ENCODE results near the gene LRRN1. TPM values are rescaled to one million over a fixed set of nuclear protein-coding genes. Genes with fewer than 3 reads are reported as not detected.

Gene LRRN1
- total RNA-seq, 1 donor = 4.0 TPM

DNA sequence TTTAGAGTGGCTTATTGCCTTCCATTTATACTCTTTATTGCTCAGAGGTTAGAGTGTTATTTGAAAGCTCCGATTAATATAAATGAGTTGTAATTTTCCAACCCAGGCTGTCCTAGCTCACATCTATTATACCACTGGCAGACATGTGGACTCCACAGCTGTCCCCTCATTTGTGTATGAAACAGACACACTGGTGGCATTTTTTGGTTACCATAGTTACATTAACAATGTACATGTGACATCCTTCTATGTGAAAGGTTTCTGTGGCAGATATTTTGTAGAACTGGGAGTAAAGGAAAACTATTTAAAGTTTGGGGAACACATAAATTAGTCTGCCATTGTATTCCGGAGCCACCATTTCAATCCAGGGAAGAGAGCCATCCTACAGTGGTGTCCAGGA lies 5.3 kb downstream of the LRRN1 start:
- DNase-seq (ENCODE audit: insufficient read length, low spot score, missing footprints) = no peak
- H2AFZ ChIP-seq (ENCODE audit: low read length) = no peak overlapping the region
- no peaks in the 10 kb centered on the region for H3K9me3 ChIP-seq (ENCODE audit: low read depth, low read length)
- H3K4me2 ChIP-seq (ENCODE audit: insufficient read depth, low read length) = no peak overlapping the region
- H3K27ac ChIP-seq (ENCODE audit: low read depth, low read length) = no peak overlapping the region
- no peaks in the 10 kb centered on the region for H4K20me1 ChIP-seq (ENCODE audit: insufficient read depth, low read length)
- TF ChIP-seq, protein P1, sequence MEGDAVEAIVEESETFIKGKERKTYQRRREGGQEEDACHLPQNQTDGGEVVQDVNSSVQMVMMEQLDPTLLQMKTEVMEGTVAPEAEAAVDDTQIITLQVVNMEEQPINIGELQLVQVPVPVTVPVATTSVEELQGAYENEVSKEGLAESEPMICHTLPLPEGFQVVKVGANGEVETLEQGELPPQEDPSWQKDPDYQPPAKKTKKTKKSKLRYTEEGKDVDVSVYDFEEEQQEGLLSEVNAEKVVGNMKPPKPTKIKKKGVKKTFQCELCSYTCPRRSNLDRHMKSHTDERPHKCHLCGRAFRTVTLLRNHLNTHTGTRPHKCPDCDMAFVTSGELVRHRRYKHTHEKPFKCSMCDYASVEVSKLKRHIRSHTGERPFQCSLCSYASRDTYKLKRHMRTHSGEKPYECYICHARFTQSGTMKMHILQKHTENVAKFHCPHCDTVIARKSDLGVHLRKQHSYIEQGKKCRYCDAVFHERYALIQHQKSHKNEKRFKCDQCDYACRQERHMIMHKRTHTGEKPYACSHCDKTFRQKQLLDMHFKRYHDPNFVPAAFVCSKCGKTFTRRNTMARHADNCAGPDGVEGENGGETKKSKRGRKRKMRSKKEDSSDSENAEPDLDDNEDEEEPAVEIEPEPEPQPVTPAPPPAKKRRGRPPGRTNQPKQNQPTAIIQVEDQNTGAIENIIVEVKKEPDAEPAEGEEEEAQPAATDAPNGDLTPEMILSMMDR (IDR thresholded peaks at IDR 0.05; ENCODE audit: extremely low read depth, low read depth, low read length) = no peak
- H3K36me3 ChIP-seq (ENCODE audit: insufficient read depth, low read length) = no peaks in the 10 kb centered on the region
- H3K4me3 ChIP-seq (ENCODE audit: insufficient read depth, low read length) = no peak overlapping the region
- H3K27me3 ChIP-seq (ENCODE audit: insufficient read depth, low read length) = peaks cover 4% of the 10 kb centered on the region
- H3K79me2 ChIP-seq (ENCODE audit: insufficient read depth, low read length) = no peaks in the 10 kb centered on the region
- no peaks in the 10 kb centered on the region for H3K4me1 ChIP-seq (ENCODE audit: insufficient read depth, low read length)

DNA sequence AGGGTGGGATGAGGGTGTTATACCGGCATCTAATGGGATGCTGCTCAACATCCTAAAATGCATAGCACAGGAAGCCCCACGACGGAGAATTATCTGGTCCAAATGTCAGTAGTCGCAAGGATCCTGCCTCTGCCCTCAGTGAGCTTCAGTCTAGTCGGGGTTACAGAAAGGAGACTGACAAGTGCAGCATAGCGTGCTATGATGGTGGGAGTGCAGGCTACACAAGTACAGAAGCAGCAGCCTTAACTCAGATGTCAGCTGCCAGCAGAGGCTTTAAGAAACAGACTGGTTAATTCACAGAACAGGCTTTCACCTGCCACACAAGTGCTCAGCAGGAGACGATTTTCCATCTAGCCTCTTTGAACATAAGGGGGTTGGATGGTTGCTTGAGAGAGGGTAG lies 6.9 kb downstream of the LRRN1 start:
- Histone ChIP-seq H4K20me1 (ENCODE audit: insufficient read depth, low read length) (no peaks in the 10 kb centered on the region), H3K79me2 (ENCODE audit: insufficient read depth, low read length) (no peaks in the 10 kb centered on the region), H3K4me3 (ENCODE audit: insufficient read depth, low read length) (no peak overlapping the region), H3K27ac (ENCODE audit: low read depth, low read length) (no peak overlapping the region), H3K36me3 (ENCODE audit: insufficient read depth, low read length) (no peaks in the 10 kb centered on the region), H3K9me3 (ENCODE audit: low read depth, low read length) (no peaks in the 10 kb centered on the region), H3K4me2 (ENCODE audit: insufficient read depth, low read length) (no peak overlapping the region), H3K27me3 (ENCODE audit: insufficient read depth, low read length) (no peaks in the 10 kb centered on the region), H2AFZ (ENCODE audit: low read length) (no peak overlapping the region), H3K4me1 (ENCODE audit: insufficient read depth, low read length) (no peaks in the 10 kb centered on the region)
- TF ChIP-seq, protein P1 (IDR thresholded peaks at IDR 0.05; ENCODE audit: extremely low read depth, low read depth, low read length) = no peak
- DNase-seq (ENCODE audit: insufficient read length, low spot score, missing footprints) = no peak

DNA sequence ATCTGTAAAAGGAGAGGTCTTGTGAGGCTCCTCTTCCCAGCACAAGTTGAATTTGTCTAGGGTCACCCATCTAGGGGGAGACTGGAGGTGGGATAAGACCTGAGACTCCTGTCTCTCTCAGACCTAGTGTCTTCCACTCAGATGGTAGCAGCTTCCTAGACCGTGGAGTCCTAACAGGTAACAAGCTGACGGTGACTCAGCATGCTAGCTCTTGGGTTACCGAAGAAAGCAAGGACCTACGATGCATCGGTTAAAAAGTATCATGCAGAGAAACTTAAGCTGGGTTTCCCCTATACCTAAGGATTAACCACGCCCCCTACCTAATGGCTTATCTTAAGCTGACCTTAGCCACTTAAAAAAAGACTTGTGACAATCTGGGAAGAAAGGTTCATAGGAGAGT lies 7.6 kb downstream of the LRRN1 start:
- no peaks in the 10 kb centered on the region for H3K9me3 ChIP-seq (ENCODE audit: low read depth, low read length)
- H3K27ac ChIP-seq (ENCODE audit: low read depth, low read length) = no peak overlapping the region
- TF ChIP-seq, protein P1 (IDR thresholded peaks at IDR 0.05; ENCODE audit: extremely low read depth, low read depth, low read length) = no peak
- H4K20me1 ChIP-seq (ENCODE audit: insufficient read depth, low read length) = no peaks in the 10 kb centered on the region
- no peak overlapping the region for H3K4me2 ChIP-seq (ENCODE audit: insufficient read depth, low read length)
- H3K36me3 ChIP-seq (ENCODE audit: insufficient read depth, low read length) = no peaks in the 10 kb centered on the region
- H3K4me3 ChIP-seq (ENCODE audit: insufficient read depth, low read length) = no peak overlapping the region
- H3K4me1 ChIP-seq (ENCODE audit: insufficient read depth, low read length) = no peaks in the 10 kb centered on the region
- no peak for DNase-seq (ENCODE audit: insufficient read length, low spot score, missing footprints)
- no peak overlapping the region for H2AFZ ChIP-seq (ENCODE audit: low read length)
- no peaks in the 10 kb centered on the region for H3K27me3 ChIP-seq (ENCODE audit: insufficient read depth, low read length)
- no peaks in the 10 kb centered on the region for H3K79me2 ChIP-seq (ENCODE audit: insufficient read depth, low read length)

DNA sequence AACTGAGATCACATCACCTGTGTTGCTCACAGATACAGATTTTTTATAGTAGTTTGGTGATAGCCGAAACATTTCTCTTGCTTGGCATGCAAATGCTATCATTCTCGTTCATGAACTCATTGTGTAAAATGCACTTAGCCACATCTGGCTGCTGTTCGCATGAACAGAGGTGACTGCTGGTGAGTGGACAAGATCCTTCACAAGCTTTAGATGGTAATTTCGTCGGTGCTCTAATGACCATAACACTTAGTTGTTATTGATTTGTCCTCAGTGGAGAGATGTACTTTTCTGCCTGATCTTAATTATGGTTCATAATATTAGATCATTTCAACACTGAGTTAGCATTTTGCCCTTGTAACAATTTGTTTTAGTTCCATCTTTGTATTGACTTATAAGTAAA lies 13.8 kb downstream of the LRRN1 start:
- Histone ChIP-seq H4K20me1 (ENCODE audit: insufficient read depth, low read length) (no peaks in the 10 kb centered on the region), H3K27me3 (ENCODE audit: insufficient read depth, low read length) (no peaks in the 10 kb centered on the region)
- DNase-seq (ENCODE audit: insufficient read length, low spot score, missing footprints) = no peak

More for the DNA sequence above, 13.8 kb downstream of the LRRN1 start:
- H3K9me3 ChIP-seq (ENCODE audit: low read depth, low read length) = no peaks in the 10 kb centered on the region
- TF ChIP-seq, protein P1 (IDR thresholded peaks at IDR 0.05; ENCODE audit: extremely low read depth, low read depth, low read length) = no peak
- no peak overlapping the region for H3K4me2 ChIP-seq (ENCODE audit: insufficient read depth, low read length)
- H3K27ac ChIP-seq (ENCODE audit: low read depth, low read length) = no peak overlapping the region
- H2AFZ ChIP-seq (ENCODE audit: low read length) = no peak overlapping the region
- H3K4me1 ChIP-seq (ENCODE audit: insufficient read depth, low read length) = no peaks in the 10 kb centered on the region
- no peak overlapping the region for H3K4me3 ChIP-seq (ENCODE audit: insufficient read depth, low read length)
- no peaks in the 10 kb centered on the region for H3K79me2 ChIP-seq (ENCODE audit: insufficient read depth, low read length)
- H3K36me3 ChIP-seq (ENCODE audit: insufficient read depth, low read length) = no peaks in the 10 kb centered on the region

Data from osteoblast (primary cell).